Measurements from ENCODE around the gene PRKAG2. TPM values are rescaled to one million over a fixed set of nuclear protein-coding genes. Genes with fewer than 3 reads are reported as not detected.

PRKAG2 gene
- total RNA-seq, 4 donors from 2014 or later: 38.8 to 94.4 (median 73.2) TPM

GRCh38 chr7:151663382-151664100, 213.4 kb downstream of the PRKAG2 start:
- TF ChIP-seq CTCF (IDR thresholded peaks at IDR 0.05) (no peak), POLR2A (IDR thresholded peaks at IDR 0.05) (no peak)
- no peaks in the 10 kb centered on the region for H3K4me1 ChIP-seq
- DNase-seq: no peak
- no peaks in the 10 kb centered on the region for H3K27me3 ChIP-seq
- no peak overlapping the region for H3K4me3 ChIP-seq
- H3K36me3 ChIP-seq: peaks cover 0 to 13% (median 0%) of the 10 kb centered on the region in 3 donors
- no peak overlapping the region for H3K27ac ChIP-seq
- peaks cover 0 to 5% (median 0%) of the 10 kb centered on the region in 4 donors for H3K9me3 ChIP-seq

- Histone ChIP-seq H3K27me3 (no peaks in the 10 kb centered on the region), H3K27ac (no peak overlapping the region), H3K36me3 (peaks cover 0 to 3% (median 0%) of the 10 kb centered on the region in 3 donors), H3K9me3 (peaks cover 0 to 5% (median 0%) of the 10 kb centered on the region in 4 donors), H3K4me1 (no peaks in the 10 kb centered on the region), H3K4me3 (no peak overlapping the region)
- TF ChIP-seq POLR2A (IDR thresholded peaks at IDR 0.05) (no peak), CTCF (IDR thresholded peaks at IDR 0.05) (no peak)
- no peak for DNase-seq
Observed at GRCh38 chr7:151662251-151662826, 214.6 kb downstream of the PRKAG2 start.

- Histone ChIP-seq H3K36me3 (no peaks in the 10 kb centered on the region), H3K27me3 (no peaks in the 10 kb centered on the region), H3K4me3 (no peak overlapping the region), H3K27ac (no peak overlapping the region), H3K4me1 (no peaks in the 10 kb centered on the region), H3K9me3 (no peaks in the 10 kb centered on the region)
- no peak for DNase-seq
- TF ChIP-seq CTCF (IDR thresholded peaks at IDR 0.05) (no peak), POLR2A (IDR thresholded peaks at IDR 0.05) (no peak)
Observed at GRCh38 chr7:151661587-151661986, 215.3 kb downstream of the PRKAG2 start.

DNA sequence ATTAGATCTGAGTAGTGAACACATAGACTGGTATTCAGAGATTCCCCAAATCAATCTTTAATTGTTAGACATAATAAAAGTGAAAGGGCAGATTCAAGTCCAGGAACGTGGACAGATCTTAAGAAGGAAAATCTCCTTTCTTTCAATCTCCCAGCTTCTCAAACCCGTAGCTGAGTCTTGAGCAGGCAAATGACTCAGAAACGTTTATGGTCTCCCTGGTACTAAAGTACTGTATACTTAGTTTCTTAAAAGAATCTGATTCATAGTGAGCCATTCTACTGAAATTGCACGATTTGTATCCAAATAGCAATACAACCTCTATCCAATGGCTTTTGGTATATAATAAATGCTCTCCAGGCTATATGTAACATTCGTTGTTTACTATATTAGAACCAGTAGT, 216.8 kb downstream of the PRKAG2 start:
- H3K4me3 ChIP-seq: no peak overlapping the region
- H3K27ac ChIP-seq: no peak overlapping the region
- TF ChIP-seq CTCF (IDR thresholded peaks at IDR 0.05) (no peak), POLR2A (IDR thresholded peaks at IDR 0.05) (no peak)

DNA sequence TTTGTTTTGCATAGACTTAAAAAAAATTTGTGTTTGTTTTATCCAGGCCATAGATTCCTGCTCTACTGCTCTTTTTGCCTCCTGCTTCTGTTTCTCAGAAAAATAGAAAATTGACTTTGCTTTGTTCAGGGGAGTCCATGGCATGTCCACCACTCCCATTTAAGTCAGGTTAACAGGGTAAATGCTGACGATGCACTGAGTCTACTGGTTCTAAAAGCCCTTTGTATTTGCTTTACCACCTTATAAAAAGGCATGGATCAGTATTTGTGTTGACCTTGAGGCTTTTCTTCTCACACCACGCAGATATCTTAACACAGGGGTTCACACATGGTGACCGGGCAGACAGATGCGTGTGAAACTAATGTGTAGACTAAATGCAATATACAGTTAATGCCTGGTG, 217.7 kb downstream of the PRKAG2 start:
- DNase-seq: no peak
- H3K36me3 ChIP-seq: no peaks in the 10 kb centered on the region
- no peaks in the 10 kb centered on the region for H3K9me3 ChIP-seq
- no peak for TF ChIP-seq CTCF (IDR thresholded peaks at IDR 0.05)
- TF ChIP-seq POLR2A (IDR thresholded peaks at IDR 0.05): no peak
- no peaks in the 10 kb centered on the region for H3K4me1 ChIP-seq
- H3K27me3 ChIP-seq: no peaks in the 10 kb centered on the region
- H3K27ac ChIP-seq: no peak overlapping the region
- H3K4me3 ChIP-seq: no peak overlapping the region

More for the DNA sequence above, 216.8 kb downstream of the PRKAG2 start:
- no peaks in the 10 kb centered on the region for H3K9me3 ChIP-seq
- H3K27me3 ChIP-seq: no peaks in the 10 kb centered on the region
- H3K36me3 ChIP-seq: no peaks in the 10 kb centered on the region
- no peak for DNase-seq
- H3K4me1 ChIP-seq: no peaks in the 10 kb centered on the region

Data from Peyer's patch (tissue), 4 donors.